ENCODE data around the gene ZNF638. TPM values are rescaled to one million over a fixed set of nuclear protein-coding genes. Genes with fewer than 3 reads are reported as not detected.
"Not testable (repeated sequence)": the region's sequence is repeated elsewhere in the genome, so short reads cannot be mapped to it uniquely, and the experiment has no call there.

ZNF638 gene
- total RNA-seq, 1 experiment from 2014 or later: 118 TPM

DNA sequence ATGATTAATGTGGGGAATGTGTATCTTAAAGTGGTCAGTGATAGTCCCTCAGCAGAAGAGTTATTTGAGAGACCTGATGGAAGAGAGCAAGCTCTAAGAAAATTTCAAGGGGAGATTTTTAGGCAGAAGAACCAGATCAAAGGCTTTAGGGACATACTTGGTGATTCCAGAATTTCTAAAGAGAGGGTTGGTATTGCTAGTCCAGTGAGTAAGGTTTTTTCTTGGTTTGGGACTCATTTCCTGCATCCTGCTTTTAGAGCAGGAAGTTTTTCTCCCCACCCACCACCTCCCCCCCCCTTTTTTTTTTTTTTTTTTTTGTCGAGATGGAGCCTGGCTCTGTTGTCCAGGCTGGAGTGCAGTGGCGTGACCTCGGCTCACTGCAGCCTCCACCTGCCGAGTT, 79.1 kb downstream of the ZNF638 start:
- DNase-seq (ENCODE audit: low spot score): no peak

DNA sequence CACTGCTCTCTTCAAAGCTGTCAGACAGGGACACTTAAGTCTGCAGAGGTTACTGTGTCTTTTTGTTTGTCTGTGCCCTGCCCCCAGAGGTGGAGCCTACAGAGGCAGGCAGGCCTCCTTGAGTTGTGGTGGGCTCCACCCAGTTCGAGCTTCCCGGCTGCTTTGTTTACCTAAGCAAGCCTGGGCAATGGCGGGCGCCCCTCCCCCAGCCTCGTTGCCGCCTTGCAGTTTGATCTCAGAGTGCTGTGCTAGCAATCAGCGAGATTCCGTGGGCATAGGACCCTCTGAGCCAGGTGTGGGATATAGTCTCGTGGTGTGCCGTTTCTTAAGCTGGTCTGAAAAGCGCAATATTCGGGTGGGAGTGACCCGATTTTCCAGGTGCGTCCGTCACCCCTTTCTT, 85.3 kb downstream of the ZNF638 start:
- not testable (repeated sequence) for DNase-seq (ENCODE audit: low spot score)

DNA sequence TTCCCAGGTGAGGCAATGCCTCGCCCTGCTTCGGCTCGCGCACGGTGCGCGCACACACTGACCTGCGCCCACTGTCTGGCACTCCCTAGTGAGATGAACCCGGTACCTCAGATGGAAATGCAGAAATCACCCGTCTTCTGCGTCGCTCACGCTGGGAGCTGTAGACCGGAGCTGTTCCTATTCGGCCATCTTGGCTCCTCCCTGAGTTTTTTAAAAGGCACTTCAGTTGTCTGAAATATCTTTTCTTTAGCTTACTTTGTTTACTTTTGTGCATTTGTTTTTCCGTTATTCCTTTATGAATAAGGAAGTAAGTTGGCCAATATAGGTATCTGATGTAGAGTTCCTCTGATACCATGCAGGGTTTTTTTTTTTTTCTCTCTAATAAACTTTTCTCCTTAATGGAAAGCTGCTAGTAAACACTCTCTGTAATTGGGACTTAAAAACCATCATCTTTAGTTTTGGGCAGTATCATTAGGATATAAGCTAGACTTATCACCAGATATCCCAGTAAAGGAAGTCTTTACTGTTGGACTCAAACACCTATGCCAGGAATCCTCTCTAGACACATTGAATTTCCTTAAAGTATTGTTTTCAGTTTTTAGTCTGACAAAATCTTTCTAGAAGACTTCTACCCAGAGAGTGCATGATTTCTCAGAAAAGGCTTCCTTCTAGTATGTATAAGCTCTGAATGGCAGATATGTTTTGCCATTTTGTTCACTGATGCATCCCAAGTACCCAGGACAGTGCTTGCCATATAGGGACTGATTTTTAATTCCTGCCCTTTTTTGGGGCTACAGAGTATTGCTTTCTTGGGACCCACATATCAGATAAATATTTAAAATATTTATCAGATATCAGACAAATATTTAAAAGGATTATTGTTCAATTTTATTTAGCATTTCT, 86.0 kb downstream of the ZNF638 start:
- no peak for DNase-seq (ENCODE audit: low spot score)

DNA sequence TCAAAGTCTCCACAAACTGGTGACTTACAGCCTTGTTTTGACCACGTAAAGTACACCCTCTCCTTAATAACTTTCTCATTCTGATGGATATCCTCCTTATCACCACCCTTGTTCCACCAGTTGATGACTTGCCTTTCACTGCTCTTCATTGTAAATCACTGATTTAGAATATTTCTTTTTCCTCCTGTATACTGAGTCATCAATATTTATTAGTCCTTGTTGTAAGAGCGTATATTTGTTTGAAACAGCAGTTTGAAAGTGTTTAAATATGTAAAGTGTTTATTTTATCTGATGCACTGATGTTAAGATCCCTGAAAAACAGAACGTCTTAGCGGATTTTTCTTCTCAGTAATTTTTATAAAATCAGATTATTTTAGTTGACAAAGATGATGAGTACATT, 87.6 kb downstream of the ZNF638 start:
- DNase-seq (ENCODE audit: low spot score): no peak

DNA sequence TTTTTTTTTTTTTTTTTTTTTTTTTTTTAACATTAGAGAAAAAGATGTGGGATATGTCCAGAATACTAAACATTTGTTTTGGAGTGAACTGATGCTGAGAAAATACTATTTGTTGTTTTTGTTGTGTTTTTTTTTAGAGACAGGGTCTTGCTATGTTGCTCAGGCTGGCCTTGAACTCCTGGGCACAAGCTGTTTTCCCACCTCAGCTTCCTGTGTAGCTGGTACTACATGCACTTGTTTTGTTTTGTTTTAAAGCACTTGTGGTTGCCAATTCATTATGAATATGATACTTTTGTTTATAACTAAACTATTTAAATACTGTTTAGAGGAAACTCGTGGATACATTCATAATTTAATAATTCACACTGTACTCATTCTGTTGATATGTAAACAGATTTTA, 88.4 kb downstream of the ZNF638 start:
- DNase-seq (ENCODE audit: low spot score): no peak

DNA sequence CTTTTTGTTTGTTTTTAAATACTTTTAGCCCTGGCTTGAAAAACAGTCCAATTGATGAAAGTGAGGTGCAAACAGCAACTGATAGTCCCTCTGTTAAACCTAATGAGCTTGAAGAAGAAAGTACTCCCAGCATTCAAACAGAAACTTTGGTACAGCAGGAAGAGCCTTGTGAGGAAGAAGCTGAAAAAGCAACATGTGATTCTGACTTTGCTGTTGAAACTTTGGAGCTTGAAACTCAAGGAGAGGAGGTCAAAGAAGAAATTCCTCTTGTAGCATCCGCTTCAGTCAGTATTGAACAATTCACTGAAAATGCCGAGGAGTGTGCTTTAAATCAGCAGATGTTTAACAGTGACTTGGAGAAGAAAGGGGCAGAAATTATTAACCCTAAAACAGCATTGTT, 91.2 kb downstream of the ZNF638 start:
- DNase-seq (ENCODE audit: low spot score): no peak

DNA sequence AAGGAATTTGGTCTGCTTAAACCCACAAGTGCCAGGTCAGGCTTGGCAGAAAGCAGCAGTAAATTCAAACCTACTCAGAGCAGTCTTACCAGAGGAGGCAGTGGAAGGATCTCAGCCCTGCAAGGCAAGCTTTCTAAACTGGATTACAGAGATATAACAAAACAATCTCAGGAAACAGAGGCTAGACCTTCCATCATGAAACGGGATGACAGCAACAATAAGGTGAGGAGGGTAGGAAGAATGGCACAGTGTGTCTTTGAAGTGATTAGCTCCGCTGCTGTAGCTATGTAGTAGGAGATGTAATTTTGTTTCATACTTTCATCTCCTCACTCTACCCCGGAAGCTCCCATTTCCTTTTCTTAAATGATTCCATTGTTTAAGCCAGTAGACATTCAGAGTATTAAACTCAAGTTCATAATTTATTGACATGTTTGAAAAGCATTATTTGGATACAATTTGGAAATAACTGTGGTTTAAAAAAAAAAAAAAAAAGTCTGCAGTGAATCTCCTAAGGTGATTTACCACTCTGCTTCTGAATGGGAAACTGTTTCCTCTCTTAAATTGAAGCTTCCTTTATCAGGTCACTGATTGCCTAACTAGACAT, 92.3 kb downstream of the ZNF638 start:
- no peak for DNase-seq (ENCODE audit: low spot score)

DNA sequence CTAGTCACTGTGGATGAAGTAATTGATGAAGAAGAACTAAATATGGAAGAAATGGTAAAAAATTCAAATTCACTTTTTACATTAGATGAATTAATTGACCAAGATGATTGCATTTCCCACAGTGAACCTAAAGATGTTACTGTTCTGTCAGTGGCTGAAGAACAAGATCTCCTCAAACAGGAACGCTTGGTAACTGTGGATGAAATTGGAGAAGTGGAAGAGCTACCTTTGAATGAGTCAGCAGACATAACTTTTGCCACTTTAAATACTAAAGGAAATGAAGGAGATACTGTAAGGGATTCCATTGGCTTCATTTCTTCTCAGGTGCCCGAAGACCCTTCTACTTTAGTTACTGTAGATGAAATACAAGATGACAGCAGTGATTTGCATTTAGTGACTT, 95.1 kb downstream of the ZNF638 start:
- no peak for DNase-seq (ENCODE audit: low spot score)

DNA sequence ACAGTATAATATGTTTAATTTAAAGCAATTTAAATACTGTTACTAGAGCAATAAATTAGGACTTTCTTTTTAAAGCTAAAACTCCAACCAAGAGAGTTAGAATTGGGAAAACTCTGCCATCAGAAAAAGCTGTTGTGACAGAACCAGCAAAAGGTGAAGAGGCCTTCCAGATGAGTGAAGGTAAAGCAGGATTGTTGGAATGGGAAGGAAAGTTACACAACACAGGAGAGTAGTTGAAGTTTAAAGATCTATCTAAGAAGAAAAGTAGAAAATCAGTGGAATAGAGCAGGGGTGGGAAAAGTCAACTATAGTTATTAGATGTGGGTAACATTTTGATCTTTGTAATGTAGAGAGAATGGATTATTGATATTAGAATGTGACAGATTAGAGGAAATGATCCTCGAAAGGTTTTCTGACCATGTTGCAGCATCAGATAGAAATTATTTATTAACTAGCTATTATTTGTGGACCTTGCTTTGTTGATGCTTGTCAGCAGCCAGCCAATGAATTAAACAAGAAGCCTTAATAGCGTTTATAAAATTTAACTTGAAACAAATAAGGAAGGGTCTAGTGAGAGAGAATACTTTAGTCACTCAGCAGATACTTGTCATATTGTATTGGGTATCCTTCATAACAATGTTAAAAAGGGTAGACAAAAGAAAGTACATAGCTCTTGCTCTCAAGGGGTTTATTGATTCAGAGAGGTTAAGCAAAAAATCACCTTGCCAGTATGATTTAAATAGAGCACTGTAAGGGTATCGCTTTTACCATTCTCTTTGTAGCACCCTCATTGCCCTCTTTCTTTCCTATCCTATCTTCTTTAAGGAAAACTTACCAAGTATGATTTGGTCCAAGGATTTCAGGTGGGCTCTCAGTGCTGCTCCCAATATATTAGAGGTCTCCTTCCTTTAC, 97.1 kb downstream of the ZNF638 start:
- DNase-seq (ENCODE audit: low spot score): no peak

DNA sequence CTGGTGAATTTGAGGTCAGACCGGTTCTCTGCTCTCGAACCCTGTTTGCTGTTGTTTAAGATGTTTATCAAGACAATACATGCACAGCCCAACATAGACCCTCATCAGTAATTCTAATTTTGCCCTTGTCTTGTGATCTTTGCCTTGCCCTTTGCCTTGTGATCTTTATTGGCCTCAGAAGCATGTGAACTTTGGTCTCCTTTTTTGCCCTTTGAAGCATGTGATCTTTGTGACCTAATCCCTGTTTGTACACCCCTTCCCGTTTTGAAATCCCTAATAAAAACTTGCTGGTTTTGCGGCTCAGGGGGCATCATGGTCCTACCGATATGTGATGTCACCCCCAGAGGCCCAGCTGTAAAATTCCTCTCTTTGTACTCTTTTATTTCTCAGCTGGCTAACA, 113.6 kb downstream of the ZNF638 start:
- DNase-seq (ENCODE audit: low spot score): not testable (repeated sequence)

DNA sequence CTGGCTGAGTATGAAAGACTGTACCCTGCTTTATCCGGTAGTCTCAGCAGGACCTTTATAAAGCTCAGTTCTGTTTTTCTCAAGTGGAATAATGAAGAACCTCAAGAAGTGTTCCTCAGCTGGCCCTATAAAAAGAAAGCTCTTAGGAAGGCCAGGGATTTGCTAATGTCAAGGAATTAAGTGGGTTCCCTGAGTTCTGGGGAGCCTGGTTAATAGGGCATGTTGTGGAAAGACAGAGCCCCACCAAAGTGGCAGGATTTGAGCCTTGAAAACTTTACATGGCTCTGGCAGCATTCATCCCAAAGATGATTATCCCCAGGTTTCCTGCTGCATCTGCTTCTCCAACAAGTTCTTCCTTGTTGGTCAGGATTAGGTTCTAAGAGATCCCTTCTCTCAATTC, 114.9 kb downstream of the ZNF638 start:
- no peak for DNase-seq (ENCODE audit: low spot score)

DNA sequence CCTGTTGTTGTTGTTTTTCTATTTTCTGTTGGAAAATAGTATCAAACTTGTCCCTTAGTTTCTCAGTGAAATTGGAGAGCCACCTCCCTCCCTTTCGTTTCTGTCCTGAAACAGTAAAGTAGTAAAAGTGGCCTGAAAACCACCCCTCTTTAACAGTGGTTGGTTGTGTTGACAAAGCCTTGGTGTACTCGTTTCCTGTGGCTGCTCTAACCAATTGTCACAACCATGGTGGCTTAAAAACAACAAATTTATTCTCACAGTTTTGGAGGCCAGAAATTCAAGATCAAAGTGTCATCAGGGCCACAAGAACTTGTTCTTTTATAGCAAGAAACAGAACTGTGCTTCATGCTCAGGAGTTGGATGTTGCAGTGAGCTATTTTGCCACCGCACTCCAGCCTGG, 117.8 kb downstream of the ZNF638 start:
- DNase-seq (ENCODE audit: low spot score): no peak

DNA sequence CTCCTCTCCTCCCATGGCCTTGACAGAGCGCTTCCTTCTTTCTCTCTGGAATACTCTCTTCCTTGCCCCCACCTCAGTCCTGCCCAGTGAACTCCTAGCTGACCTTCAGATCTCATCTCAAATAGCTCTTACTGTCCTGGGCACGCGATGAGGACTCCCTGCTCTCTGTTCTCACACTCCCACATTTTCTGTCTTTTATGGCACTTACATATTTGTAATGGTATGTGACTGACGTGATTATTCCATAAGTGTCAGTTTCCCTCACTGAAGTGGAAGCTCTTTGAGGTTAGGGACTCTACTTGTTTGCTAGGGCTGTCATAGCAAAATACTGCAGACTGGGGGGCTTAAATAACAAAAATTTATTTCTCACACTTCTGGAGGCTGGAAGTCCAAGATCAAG, 120.1 kb downstream of the ZNF638 start:
- no peak for DNase-seq (ENCODE audit: low spot score)

DNA sequence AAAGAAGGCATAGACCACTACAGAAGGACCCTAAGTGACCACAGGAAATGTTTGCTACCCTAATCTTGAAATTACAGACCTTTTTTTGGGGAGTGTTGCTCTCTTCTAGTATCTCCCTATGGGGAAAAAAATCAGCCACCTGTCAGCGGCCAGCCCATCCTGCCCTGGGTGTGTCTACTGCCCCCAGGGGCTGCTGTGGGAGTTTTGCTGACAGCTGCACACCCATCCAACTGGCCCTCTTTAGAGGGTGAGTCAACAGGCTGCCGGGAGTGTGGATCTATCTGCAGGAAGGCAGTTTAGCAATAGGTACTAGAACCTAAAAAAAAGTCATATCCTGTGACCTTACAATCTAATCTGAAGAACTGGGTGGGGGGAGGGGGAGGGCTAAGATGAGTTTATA, 121.0 kb downstream of the ZNF638 start:
- peak; percentile 70 for DNase-seq (ENCODE audit: low spot score)

DNA sequence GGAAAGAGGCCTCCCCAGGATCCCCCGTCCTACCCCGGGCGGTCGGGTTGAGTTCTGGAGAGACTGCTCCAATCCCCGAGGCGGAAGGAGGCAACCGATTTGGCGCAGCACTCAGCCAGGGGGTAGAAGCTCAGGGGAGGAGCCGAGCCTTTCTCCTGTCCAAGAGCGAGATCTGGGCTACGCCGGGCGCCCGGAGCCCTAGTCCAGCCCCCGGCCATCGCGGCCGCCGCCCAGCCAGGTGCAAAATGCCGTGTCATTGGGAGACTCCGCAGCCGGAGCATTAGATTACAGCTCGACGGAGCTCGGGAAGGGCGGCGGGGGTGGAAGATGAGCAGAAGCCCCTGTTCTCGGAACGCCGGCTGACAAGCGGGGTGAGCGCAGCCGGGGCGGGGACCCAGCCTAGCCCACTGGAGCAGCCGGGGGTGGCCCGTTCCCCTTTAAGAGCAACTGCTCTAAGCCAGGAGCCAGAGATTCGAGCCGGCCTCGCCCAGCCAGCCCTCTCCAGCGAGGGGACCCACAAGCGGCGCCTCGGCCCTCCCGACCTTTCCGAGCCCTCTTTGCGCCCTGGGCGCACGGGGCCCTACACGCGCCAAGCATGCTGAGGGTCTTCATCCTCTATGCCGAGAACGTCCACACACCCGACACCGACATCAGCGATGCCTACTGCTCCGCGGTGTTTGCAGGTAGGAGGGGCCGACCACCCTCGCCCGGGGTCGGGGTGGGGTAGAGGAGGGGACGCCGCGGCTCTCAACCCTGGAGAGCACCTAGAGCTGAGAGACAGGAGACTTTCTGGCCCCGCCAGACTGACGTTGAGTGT, 122.0 kb downstream of the ZNF638 start, which contains the start of gene DYSF:
DYSF (plus strand) TSS at position 158 of the 817 bp plus-strand sequence.
- no peak for DNase-seq (ENCODE audit: low spot score)

DNA sequence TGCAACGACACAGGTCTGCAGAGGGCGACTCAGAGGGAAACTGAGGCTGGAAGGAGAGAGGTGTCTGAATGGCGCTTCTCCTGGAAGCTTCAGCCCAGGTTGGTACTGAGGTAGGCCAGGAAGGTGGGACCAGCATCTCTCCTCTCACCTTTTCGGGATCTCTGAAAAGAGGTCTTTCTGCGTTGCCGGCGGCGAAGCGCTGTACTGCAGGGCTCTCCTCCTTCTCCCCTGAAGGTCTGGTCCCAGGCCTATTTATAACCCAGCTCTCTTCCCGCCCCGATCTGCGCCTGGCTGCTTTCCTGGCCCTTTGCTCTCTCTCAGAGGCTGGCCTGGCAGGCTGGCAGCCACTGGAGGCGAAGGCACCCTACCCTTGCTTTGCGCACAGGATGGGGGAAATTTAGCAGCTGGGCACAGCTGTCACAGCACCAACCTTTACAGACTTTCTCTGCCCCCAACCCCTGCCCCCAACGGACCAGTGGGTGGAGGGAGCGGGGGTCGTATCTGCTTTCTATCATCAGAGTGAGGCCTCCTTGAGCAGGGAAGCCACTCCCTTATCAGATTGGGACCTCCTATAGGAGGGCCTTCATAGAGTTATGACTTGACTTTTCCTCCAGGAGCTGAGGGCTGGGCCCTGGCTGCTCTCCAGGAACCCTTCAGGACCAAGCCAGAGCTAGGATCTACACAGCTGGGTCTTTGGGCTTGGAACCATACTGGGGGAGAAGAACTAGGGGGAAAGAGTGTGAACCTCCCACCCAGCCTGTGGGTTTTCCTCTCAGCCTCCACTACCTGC, 122.8 kb downstream of the ZNF638 start:
- DNase-seq (ENCODE audit: low spot score): no peak

DNA sequence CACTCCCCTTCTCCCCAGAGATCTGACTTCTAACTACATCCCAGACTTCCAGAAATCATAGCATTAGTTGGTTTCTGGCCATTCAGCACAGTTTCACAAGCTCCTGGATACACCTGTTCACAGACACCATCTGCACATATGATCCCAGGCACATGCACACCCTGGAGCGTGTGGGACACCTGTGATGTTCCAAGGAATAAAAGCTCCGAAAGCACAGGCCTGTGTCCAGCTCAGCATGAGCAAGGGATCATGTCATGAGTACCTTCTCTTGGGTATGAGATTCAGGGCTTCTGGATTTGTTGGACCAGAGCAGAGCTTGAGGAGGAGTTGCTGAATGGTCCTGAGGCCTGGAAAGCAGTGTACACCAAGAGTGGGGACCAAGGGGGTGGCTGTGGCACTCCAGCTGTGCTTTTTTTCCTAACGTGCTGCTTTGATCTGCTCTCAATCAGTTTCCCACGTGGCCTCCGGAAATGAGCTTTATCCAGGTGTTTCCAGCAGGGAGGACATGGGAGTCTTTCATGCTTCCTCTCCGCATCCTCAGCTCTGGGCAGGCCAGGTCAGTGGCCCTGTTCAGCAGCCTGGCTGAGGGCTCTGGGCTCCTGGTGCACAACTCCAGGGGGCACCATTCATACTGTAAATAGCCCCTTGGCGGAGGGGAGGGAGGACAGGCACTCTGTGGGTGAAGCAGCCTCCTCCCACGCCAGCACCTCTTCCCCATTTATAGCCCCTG, 123.6 kb downstream of the ZNF638 start:
- DNase-seq (ENCODE audit: low spot score): no peak

DNA sequence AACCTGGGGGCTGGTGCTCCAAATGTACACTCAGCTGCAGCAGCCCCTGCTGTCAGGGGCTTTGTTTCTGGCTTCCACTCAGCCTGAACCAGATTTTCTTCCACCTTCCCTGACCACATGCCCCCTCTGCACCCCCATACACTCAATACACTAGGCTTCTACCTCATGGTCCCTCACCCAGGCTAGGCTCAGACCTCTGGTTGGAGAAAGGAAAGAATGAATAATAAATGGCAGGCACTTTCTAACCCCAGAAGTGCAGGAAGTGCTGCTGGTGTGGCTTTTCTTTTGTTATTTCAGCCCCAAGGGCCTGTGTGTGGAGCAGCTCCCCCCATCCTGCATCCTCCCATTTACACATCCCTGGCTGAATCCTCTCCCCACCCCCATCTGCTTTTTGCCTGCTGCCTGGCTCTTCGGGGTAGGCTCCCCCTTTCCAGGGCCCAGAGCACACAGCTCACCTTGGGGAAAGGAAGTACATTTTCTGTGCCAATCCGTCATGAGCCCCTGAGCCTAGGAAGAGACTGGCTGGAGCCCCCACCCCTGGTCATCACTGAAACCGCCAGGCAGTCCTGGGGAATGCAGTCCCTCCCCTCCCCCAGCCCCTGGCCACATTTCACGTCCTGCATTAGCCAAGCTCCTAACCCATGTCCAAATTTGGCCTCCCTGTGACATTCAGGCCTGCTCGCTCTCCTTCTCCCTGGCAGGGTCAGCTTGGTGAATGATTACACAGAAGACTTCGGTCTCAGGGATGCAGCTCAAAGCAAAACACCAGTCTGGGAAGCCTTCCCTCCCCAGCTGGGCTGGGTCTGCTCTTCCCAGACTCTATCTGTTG, 124.4 kb downstream of the ZNF638 start:
- DNase-seq (ENCODE audit: low spot score): no peak

DNA sequence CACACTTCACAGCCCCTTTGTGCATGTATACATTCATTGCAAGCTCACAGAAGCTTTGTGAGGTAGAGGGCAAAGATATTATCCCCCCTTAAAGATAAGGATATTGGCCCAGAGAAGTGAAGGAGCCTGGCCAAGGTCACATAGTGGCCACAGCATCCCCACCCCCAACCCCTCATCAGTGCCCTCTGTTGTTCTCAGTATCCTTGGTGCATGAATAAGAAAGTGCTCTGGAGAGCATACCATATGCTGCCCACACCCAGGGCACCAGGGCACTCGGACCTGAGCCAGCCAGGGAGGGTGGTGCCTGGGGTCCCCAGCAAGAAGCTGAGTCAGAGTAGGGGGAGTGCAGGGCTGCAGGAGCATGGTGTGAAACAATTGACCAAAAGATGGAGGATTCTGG, 125.0 kb downstream of the ZNF638 start:
- no peak for DNase-seq (ENCODE audit: low spot score)

All from A172 (cell line).